HAP-1 (cell line): ENCODE measurements around the gene NELL1.

Source experiments
- DNase-seq, 2 experiments: peaks; one replicate each; pipeline ENCODE4 v3.0.0-alpha.2; 2016 to 2020; ENCODE audit warnings: low spot score in 2 of 2
- H3K27me3 ChIP-seq: fragments of 250-450 bp; sonication (Bioruptor Pico); 2 replicates; pipeline ENCODE4 v1.5.1; 2020; ENCODE audit warnings: low read depth, mild to moderate bottlenecking, moderate library complexity
- H3K36me3 ChIP-seq: fragments of 250-450 bp; sonication (Bioruptor Pico); replicated peaks from 2 replicates; pipeline ENCODE4 v1.5.1; 2020; ENCODE audit warnings: mild to moderate bottlenecking
- H3K4me1 ChIP-seq: fragments of 250-450 bp; sonication (Bioruptor Pico); 2 replicates; pipeline ENCODE4 v1.5.1; 2020; ENCODE audit warnings: mild to moderate bottlenecking
- H3K4me3 ChIP-seq: fragments of 250-450 bp; sonication (Bioruptor Pico); 2 replicates; pipeline ENCODE4 v1.5.1; 2020; ENCODE audit warnings: mild to moderate bottlenecking, moderate library complexity
- H3K9me3 ChIP-seq: fragments of 250-450 bp; sonication (Bioruptor Pico); 2 replicates; pipeline ENCODE4 v1.5.1; 2020; ENCODE audit warnings: mild to moderate bottlenecking, moderate library complexity
- in situ Hi-C: fragments of 300-500 bp; cut with MboI; formaldehyde crosslinking; loops from 3 replicates; pipeline ENCODE4 v1.14.3; 2020; ENCODE audit warnings: low sequenced_read_pairs, inconsistent platforms, mixed read lengths

Gene NELL1

GRCh38 chr11:20873054-20873453 lies 203.7 kb downstream of the NELL1 start:
- Histone ChIP-seq H3K4me3 (no peak overlapping the region), H3K27me3 (no peaks in the 10 kb centered on the region), H3K4me1 (0 out of 2 replicates have a peak, but pooled peaks cover 4% of the 10 kb centered on the region), H3K36me3 (no peaks in the 10 kb centered on the region), H3K9me3 (no peaks in the 10 kb centered on the region)
- peak; percentile 83 to 85 for DNase-seq
- in situ Hi-C loops = no loop called here

- in situ Hi-C loops = no loop called here
Measured at GRCh38 chr11:20874358-20874757, 205.0 kb downstream of the NELL1 start.

GRCh38 chr11:20875889-20876288 lies 206.5 kb downstream of the NELL1 start:
- H3K36me3 ChIP-seq = no peaks in the 10 kb centered on the region
- in situ Hi-C loops = no loop called here
- H3K4me3 ChIP-seq = no peak overlapping the region
- no peaks in the 10 kb centered on the region for H3K27me3 ChIP-seq
- no peak for DNase-seq
- H3K4me1 ChIP-seq = peaks cover 2% of the 10 kb centered on the region
- H3K9me3 ChIP-seq = no peaks in the 10 kb centered on the region

More at GRCh38 chr11:20874358-20874757, 205.0 kb downstream of the NELL1 start:
- H3K36me3 ChIP-seq = no peaks in the 10 kb centered on the region
- H3K4me3 ChIP-seq = no peak overlapping the region
- no peaks in the 10 kb centered on the region for H3K9me3 ChIP-seq
- no peak for DNase-seq
- no peaks in the 10 kb centered on the region for H3K27me3 ChIP-seq
- H3K4me1 ChIP-seq = no peaks in the 10 kb centered on the region

- in situ Hi-C loops = no loop called here
- Histone ChIP-seq H3K9me3 (no peaks in the 10 kb centered on the region), H3K27me3 (no peaks in the 10 kb centered on the region), H3K4me3 (no peak overlapping the region), H3K4me1 (peaks cover 9% of the 10 kb centered on the region), H3K36me3 (no peaks in the 10 kb centered on the region)
- DNase-seq = no peak
Measured at GRCh38 chr11:20876738-20877137, 207.4 kb downstream of the NELL1 start.

- H3K4me3 ChIP-seq = no peak overlapping the region
- DNase-seq = no peak
- in situ Hi-C loops = no loop called here
- no peaks in the 10 kb centered on the region for H3K27me3 ChIP-seq
- H3K9me3 ChIP-seq = no peaks in the 10 kb centered on the region
- peaks cover 15% of the 10 kb centered on the region for H3K4me1 ChIP-seq
- no peaks in the 10 kb centered on the region for H3K36me3 ChIP-seq
Measured at GRCh38 chr11:20880094-20880493, 210.7 kb downstream of the NELL1 start.

- in situ Hi-C loops = no loop called here
Measured at GRCh38 chr11:20881328-20882079, 212.1 kb downstream of the NELL1 start.

GRCh38 chr11:20887137-20887536 lies 217.8 kb downstream of the NELL1 start:
- no peak for DNase-seq
- in situ Hi-C loops = no loop called here
- Histone ChIP-seq H3K9me3 (no peaks in the 10 kb centered on the region), H3K27me3 (no peaks in the 10 kb centered on the region), H3K4me1 (peaks cover 2% of the 10 kb centered on the region; the same call in 1 of the 2 replicates), H3K4me3 (no peak overlapping the region), H3K36me3 (no peaks in the 10 kb centered on the region)

More at GRCh38 chr11:20881328-20882079, 212.1 kb downstream of the NELL1 start:
- Histone ChIP-seq H3K36me3 (no peaks in the 10 kb centered on the region), H3K4me1 (peaks cover 15% of the 10 kb centered on the region), H3K27me3 (no peaks in the 10 kb centered on the region), H3K9me3 (no peaks in the 10 kb centered on the region), H3K4me3 (no peak overlapping the region)
- DNase-seq = peak; percentile 50 to 85

GRCh38 chr11:20894296-20894695 lies 224.9 kb downstream of the NELL1 start:
- Histone ChIP-seq H3K4me3 (no peak overlapping the region), H3K36me3 (no peaks in the 10 kb centered on the region), H3K27me3 (no peaks in the 10 kb centered on the region), H3K4me1 (peaks cover 5% of the 10 kb centered on the region), H3K9me3 (no peaks in the 10 kb centered on the region)
- peak in 1 of 2 experiments; percentile 69 for DNase-seq
- in situ Hi-C loops = no loop called here

GRCh38 chr11:20909995-20910726 lies 240.8 kb downstream of the NELL1 start:
- Histone ChIP-seq H3K27me3 (no peaks in the 10 kb centered on the region), H3K9me3 (no peaks in the 10 kb centered on the region), H3K36me3 (no peaks in the 10 kb centered on the region), H3K4me1 (peaks cover 19% of the 10 kb centered on the region), H3K4me3 (no peak overlapping the region)
- DNase-seq = no peak
- in situ Hi-C loops = no loop called here

- no peaks in the 10 kb centered on the region for H3K36me3 ChIP-seq
- in situ Hi-C loops = no loop called here
- H3K4me3 ChIP-seq = no peak overlapping the region
- no peak for DNase-seq
- H3K4me1 ChIP-seq = peaks cover 19% of the 10 kb centered on the region
- H3K9me3 ChIP-seq = no peaks in the 10 kb centered on the region
- H3K27me3 ChIP-seq = no peaks in the 10 kb centered on the region
Measured at GRCh38 chr11:20910733-20911132, 241.3 kb downstream of the NELL1 start.

- Histone ChIP-seq H3K27me3 (no peaks in the 10 kb centered on the region), H3K4me3 (no peak overlapping the region), H3K9me3 (no peaks in the 10 kb centered on the region), H3K4me1 (peaks cover 19% of the 10 kb centered on the region), H3K36me3 (no peaks in the 10 kb centered on the region)
- no peak for DNase-seq
- in situ Hi-C loops = no loop called here
Measured at GRCh38 chr11:20912065-20912821, 242.9 kb downstream of the NELL1 start.

GRCh38 chr11:20912922-20913512 lies 243.6 kb downstream of the NELL1 start:
- H3K4me3 ChIP-seq = no peak overlapping the region
- in situ Hi-C loops = no loop called here
- no peaks in the 10 kb centered on the region for H3K36me3 ChIP-seq
- DNase-seq = peak; percentile 13 to 81
- no peaks in the 10 kb centered on the region for H3K9me3 ChIP-seq
- no peaks in the 10 kb centered on the region for H3K27me3 ChIP-seq
- peaks cover 19% of the 10 kb centered on the region for H3K4me1 ChIP-seq

GRCh38 chr11:20917306-20917705 lies 247.9 kb downstream of the NELL1 start:
- Histone ChIP-seq H3K36me3 (no peaks in the 10 kb centered on the region), H3K27me3 (no peaks in the 10 kb centered on the region), H3K4me1 (peaks cover 32% of the 10 kb centered on the region), H3K9me3 (no peaks in the 10 kb centered on the region), H3K4me3 (no peak overlapping the region)
- in situ Hi-C loops = no loop called here
- DNase-seq = no peak
